Measurements from ENCODE around the gene DUS1L.

DNA sequence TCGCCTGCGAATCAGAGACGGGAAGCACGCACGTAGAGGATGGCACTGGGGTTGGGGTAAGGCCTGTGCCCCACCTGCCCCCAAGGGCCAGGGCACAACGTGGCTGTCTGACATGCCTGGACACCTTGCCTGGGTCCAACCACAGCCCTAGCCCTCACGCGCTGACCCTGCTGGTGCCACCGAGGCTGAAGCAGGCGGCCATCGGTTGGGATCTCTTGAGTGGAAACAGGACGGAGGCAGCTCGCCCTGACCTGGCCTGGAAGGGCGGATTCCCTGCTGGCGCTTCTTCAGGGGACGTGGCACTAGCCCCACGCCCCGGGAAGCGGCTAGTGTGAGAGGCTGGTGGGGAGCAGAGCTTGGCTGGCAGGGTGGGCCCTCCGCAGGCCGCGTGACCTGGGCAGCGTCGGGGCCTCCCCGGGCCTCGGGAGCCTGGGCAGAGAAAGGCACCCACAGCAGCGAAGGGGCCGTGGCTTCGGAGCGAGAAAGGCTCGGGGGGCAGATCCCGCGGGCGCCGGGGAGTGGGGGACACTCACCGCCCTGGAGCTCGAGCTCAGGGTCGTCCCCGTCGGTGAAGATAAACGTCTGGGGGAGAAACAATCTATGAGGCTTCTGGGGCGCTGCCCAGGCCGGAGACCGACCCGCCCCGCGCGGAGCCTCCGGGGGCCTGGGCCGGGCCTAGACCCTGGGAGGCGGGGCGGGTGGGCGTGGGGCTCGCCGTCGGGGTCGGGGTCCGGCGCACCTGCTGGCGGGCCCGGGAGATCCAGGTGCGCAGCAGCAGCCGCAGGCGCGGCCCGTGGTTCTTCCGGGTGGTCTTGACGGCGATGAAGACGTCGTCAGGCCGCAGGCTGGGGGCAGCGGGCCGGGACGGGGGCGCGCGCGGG, 14.6 kb downstream of the DUS1L start:
- TF ChIP-seq, protein P1, sequence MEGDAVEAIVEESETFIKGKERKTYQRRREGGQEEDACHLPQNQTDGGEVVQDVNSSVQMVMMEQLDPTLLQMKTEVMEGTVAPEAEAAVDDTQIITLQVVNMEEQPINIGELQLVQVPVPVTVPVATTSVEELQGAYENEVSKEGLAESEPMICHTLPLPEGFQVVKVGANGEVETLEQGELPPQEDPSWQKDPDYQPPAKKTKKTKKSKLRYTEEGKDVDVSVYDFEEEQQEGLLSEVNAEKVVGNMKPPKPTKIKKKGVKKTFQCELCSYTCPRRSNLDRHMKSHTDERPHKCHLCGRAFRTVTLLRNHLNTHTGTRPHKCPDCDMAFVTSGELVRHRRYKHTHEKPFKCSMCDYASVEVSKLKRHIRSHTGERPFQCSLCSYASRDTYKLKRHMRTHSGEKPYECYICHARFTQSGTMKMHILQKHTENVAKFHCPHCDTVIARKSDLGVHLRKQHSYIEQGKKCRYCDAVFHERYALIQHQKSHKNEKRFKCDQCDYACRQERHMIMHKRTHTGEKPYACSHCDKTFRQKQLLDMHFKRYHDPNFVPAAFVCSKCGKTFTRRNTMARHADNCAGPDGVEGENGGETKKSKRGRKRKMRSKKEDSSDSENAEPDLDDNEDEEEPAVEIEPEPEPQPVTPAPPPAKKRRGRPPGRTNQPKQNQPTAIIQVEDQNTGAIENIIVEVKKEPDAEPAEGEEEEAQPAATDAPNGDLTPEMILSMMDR (IDR thresholded peaks at IDR 0.05), result no peak
- no peak for TF ChIP-seq POLR2A (IDR thresholded peaks at IDR 0.05)
